ENCODE measurements around the gene THSD1. TPM values are rescaled to one million over a fixed set of nuclear protein-coding genes. Genes with fewer than 3 reads are reported as not detected.
"Not testable (repeated sequence)": the region's sequence is repeated elsewhere in the genome, so short reads cannot be mapped to it uniquely, and the experiment has no call there.

The THSD1 gene
- polyA plus RNA-seq, 1 of the 3 experiments (the other 2 are of a cell fraction) = 8.9 TPM

- DNase-seq = no peak
- ChIA-PET CTCF (interaction anchor here (0.8 to 8.6 kb wide), 3 partner anchors 9 to 106 kb away, joined by 3 to 159 read pairs (median 19); partner anchors contain the start of gene VPS36), POLR2A (no interaction called here)
- Histone ChIP-seq H3K79me2 (ENCODE audit: insufficient read depth) (no peaks in the 10 kb centered on the region), H3K36me3 (replicated peaks in 1 of 2; ENCODE audit: control insufficient read depth in 1 of 2, insufficient read depth in 2 of 2, low read length in 1 of 2) (no peaks in the 10 kb centered on the region), H3F3A (replicated peaks; ENCODE audit: insufficient read depth) (peaks cover 24% of the 10 kb centered on the region), H3K4me3 (ENCODE audit: low read depth in 2 of 2, low read length in 1 of 2) (no peak overlapping the region), H3K27me3 (ENCODE audit: insufficient read depth) (no peaks in the 10 kb centered on the region), H3K9me2 (no peaks in the 10 kb centered on the region), H2AFZ (ENCODE audit: low read depth) (no peak overlapping the region), H4K20me1 (ENCODE audit: insufficient read depth) (no peaks in the 10 kb centered on the region), H3K4me1 (ENCODE audit: control insufficient read depth in 1 of 2, insufficient read depth in 2 of 2, low read depth in 1 of 2, low read length in 1 of 2) (peaks cover 0 to 21% of the 10 kb centered on the region in 2 experiments; a peak in 1 of 4 replicates), H3K9ac (no peak overlapping the region), H3K4me2 (no peak overlapping the region), H3K9me3 (no peaks in the 10 kb centered on the region), H3K27ac (ENCODE audit: low read depth in 2 of 2, low read length in 1 of 2) (no peak overlapping the region)
- 98% methylated on average over 10 of the region's 10 CpGs for WGBS (ENCODE audit: low lambda C conversion rate)
- no peak for TF ChIP-seq POLR2AphosphoS5 (IDR thresholded peaks at IDR 0.05; ENCODE audit: low read depth, low read length)
- TF ChIP-seq, protein P1, sequence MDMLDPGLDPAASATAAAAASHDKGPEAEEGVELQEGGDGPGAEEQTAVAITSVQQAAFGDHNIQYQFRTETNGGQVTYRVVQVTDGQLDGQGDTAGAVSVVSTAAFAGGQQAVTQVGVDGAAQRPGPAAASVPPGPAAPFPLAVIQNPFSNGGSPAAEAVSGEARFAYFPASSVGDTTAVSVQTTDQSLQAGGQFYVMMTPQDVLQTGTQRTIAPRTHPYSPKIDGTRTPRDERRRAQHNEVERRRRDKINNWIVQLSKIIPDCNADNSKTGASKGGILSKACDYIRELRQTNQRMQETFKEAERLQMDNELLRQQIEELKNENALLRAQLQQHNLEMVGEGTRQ (IDR thresholded peaks at IDR 0.05; ENCODE audit: borderline replicate concordance, low read depth, low read length) = no peak
- no peak for TF ChIP-seq IRF3 (IDR thresholded peaks at IDR 0.05; ENCODE audit: low read depth, low read length)
- TF ChIP-seq NFIC (IDR thresholded peaks at IDR 0.05; ENCODE audit: borderline replicate concordance) = no peak
- TF ChIP-seq REST (IDR thresholded peaks at IDR 0.05; ENCODE audit: low read depth, low read length) = no peak
- no peak for TF ChIP-seq YY1 (IDR thresholded peaks at IDR 0.05; ENCODE audit: low read depth)
- TF ChIP-seq, protein P2, sequence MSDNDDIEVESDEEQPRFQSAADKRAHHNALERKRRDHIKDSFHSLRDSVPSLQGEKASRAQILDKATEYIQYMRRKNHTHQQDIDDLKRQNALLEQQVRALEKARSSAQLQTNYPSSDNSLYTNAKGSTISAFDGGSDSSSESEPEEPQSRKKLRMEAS (IDR thresholded peaks at IDR 0.05; ENCODE audit: low read depth) = no peak
- no peak for TF ChIP-seq FOXJ3 (CRISPR knock-in tag; IDR thresholded peaks at IDR 0.05)
- no peak for TF ChIP-seq SMC3 (IDR thresholded peaks at IDR 0.05; ENCODE audit: low read depth, low read length)
- TF ChIP-seq SIN3A (IDR thresholded peaks at IDR 0.05; ENCODE audit: borderline replicate concordance, low read depth, low read length) = no peak
- no peak for TF ChIP-seq MEF2A (IDR thresholded peaks at IDR 0.05; ENCODE audit: borderline replicate concordance, low read depth)
- TF ChIP-seq RXRA (IDR thresholded peaks at IDR 0.05; ENCODE audit: borderline replicate concordance, low read depth) = no peak
- TF ChIP-seq CTCF (IDR thresholded peaks at IDR 0.05) = no peak
- TF ChIP-seq FOSL2 (IDR thresholded peaks at IDR 0.05; ENCODE audit: borderline replicate concordance, low read depth) = no peak
- TF ChIP-seq ELF1 (IDR thresholded peaks at IDR 0.05) = no peak
- no peak for TF ChIP-seq TEAD4 (IDR thresholded peaks at IDR 0.05; ENCODE audit: borderline replicate concordance, insufficient read depth)
- no peak for TF ChIP-seq GABPA (IDR thresholded peaks at IDR 0.05; ENCODE audit: low read depth)
These were observed 61.9 kb downstream of the THSD1 start for GRCh38 chr13:52344108-52344507.

DNA sequence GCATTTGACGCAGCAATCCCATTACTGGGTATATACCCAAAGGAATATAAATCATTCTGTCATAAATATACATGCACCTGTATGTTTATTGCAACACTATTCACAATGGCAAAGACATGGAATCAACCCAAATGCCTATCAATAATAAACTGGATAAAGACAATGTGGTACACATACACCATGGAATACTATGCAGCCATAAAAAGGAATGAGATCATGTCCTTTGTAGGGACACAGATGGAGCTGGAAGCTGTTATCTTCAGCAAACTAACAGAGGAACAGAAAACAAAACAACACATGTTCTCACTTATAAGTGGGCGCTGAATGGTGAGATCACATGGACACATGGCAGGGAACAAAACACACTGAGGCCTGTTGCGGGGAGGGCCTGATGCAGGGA, 63.8 kb downstream of the THSD1 start:
- H3K9me3 ChIP-seq; H3K9me2 ChIP-seq; H3K36me3 ChIP-seq (replicated peaks in 1 of 2; ENCODE audit: control insufficient read depth in 1 of 2, insufficient read depth in 2 of 2, low read length in 1 of 2); H4K20me1 ChIP-seq (ENCODE audit: insufficient read depth); H3K4me1 ChIP-seq (ENCODE audit: control insufficient read depth in 1 of 2, insufficient read depth in 2 of 2, low read depth in 1 of 2, low read length in 1 of 2); H2AFZ ChIP-seq (ENCODE audit: low read depth); H3K27me3 ChIP-seq (ENCODE audit: insufficient read depth); H3K27ac ChIP-seq (ENCODE audit: low read depth in 2 of 2, low read length in 1 of 2); H3K9ac ChIP-seq; H3K4me3 ChIP-seq (ENCODE audit: low read depth in 2 of 2, low read length in 1 of 2); H3K79me2 ChIP-seq (ENCODE audit: insufficient read depth); H3K4me2 ChIP-seq; DNase-seq; POLR2A ChIA-PET: not testable (repeated sequence)
- WGBS (ENCODE audit: low lambda C conversion rate) = 100% methylated on average over 3 of the region's 3 CpGs
- peaks cover 10% of the 10 kb centered on the region for H3F3A ChIP-seq (replicated peaks; ENCODE audit: insufficient read depth)
- CTCF ChIA-PET = interaction anchor here (1.2 to 8.6 kb wide), 2 partner anchors 108 to 123 kb away, joined by 3 to 159 read pairs; partner anchors contain the start of gene VPS36

Measured in SK-N-SH (cell line).